K562 (cell line): ENCODE data around the gene NOTO. TPM values are rescaled to one million over a fixed set of nuclear protein-coding genes. Genes with fewer than 3 reads are reported as not detected.

Source experiments
- ATAC-seq: fragments of 200-7000 bp; cut with Tn5 transposase; 3 replicates; pipeline ENCODE4 v1.9.1; 2020; ENCODE audit warnings: moderate library complexity
- Bru-seq: library from RNA; stranded (reverse); fragments of 400-500 nt; gene quantifications from one replicate; lab custom pipeline; 2021; lab: Mats Ljungman, UMichigan
- BruChase-seq, 2 experiments: library from RNA; stranded (reverse); fragments of 400-500 nt; gene quantifications; one replicate each; lab custom pipeline; 2021; lab: Mats Ljungman, UMichigan
- BruUV-seq: library from RNA; stranded (reverse); fragments of 400-500 nt; replicated peaks from 2 replicates; lab custom pipeline; 2021; lab: Mats Ljungman, UMichigan
- CTCF ChIA-PET: fragments of 300-600 bp; formaldehyde crosslinking; extraction: SDS; loops from one replicate; lab custom pipeline; 2021; ENCODE audit warnings: low intra/inter-chr PET ratio; lab: Yijun Ruan, JAX
- POLR2A ChIA-PET: fragments of 300-600, 350-650 bp; sonication (Branson Sonifier 250); formaldehyde crosslinking; extraction: SDS; loops from one replicate; lab custom pipeline; 2021; ENCODE audit warnings: antibody characterized with exemption, inconsistent platforms; lab: Yijun Ruan, JAX
- DNase-seq, 4 experiments: peaks; one replicate each; pipeline versions ENCODE4 v3.0.0 to v3.0.0-alpha.2; 2011 to 2018; ENCODE audit warnings: low spot score in 3 of 4, mixed read lengths in 3 of 4; ENCODE audit errors: extremely low read depth in 1 of 4
- FAIRE-seq: peaks from 2 replicates; lab custom pipeline; 2011; peaks lifted over from hg19 to GRCh38; lab: Jason Lieb, UNC
- H2AFZ ChIP-seq: 2 replicates; pipeline ENCODE4 v1.6.0; 2011; ENCODE audit warnings: low read depth, low read length, control low read depth, inconsistent platforms
- H3K27ac ChIP-seq: fragments of 200-600 bp; 3 replicates; pipeline ENCODE4 v1.8.0; 2011; ENCODE audit warnings: low read depth, mild to moderate bottlenecking, control low read depth, inconsistent platforms, low read length, moderate library complexity, mixed read lengths; ENCODE audit errors: extremely low read depth
- H3K27me3 ChIP-seq, 2 experiments: fragments of 300-600 bp in 1 of 2; 2 replicates in 1 of 2; 3 replicates in 1 of 2; pipeline versions ENCODE4 v1.6.0 to v1.8.0; 2011; ENCODE audit warnings: inconsistent platforms in 2 of 2, low read length in 2 of 2, mild to moderate bottlenecking in 1 of 2, mixed read lengths in 1 of 2, moderate library complexity in 1 of 2; ENCODE audit not compliant: control insufficient read depth in 2 of 2, insufficient read depth in 2 of 2
- H3K36me3 ChIP-seq: fragments of 300-600 bp; 3 replicates; pipeline ENCODE4 v1.8.0; 2011; ENCODE audit warnings: mild to moderate bottlenecking, low read length, inconsistent platforms; ENCODE audit not compliant: control insufficient read depth, insufficient read depth
- H3K4me1 ChIP-seq, 2 experiments: fragments of 200-600 bp in 1 of 2; replicated peaks in 1 of 2; 2 replicates in 1 of 2; 3 replicates in 1 of 2; pipeline versions ENCODE4 v1.5.1 to v1.8.0; 2011; ENCODE audit warnings: inconsistent platforms in 2 of 2, low read length in 2 of 2, mild to moderate bottlenecking in 1 of 2, mixed read lengths in 1 of 2, moderate library complexity in 1 of 2; ENCODE audit not compliant: control insufficient read depth in 2 of 2, insufficient read depth in 2 of 2
- H3K4me2 ChIP-seq: 2 replicates; pipeline ENCODE4 v1.6.1; 2011; ENCODE audit warnings: low read length, control low read depth, inconsistent platforms, mixed read lengths; ENCODE audit not compliant: insufficient read depth
- H3K4me3 ChIP-seq: fragments of 200-600 bp; sonication (generic), shearing (Covaris generic); 2 replicates; pipeline ENCODE4 v1.5.1; 2016; ENCODE audit warnings: control low read depth, inconsistent platforms
- H3K79me2 ChIP-seq: fragments of 200-600 bp; 3 replicates; pipeline ENCODE4 v1.8.0; 2011; ENCODE audit warnings: low read length, inconsistent platforms; ENCODE audit not compliant: control insufficient read depth, insufficient read depth
- H3K9ac ChIP-seq, 2 experiments: 2 replicates each; pipeline versions ENCODE4 v1.6.0 to v1.6.1; 2011; ENCODE audit warnings: low read depth in 2 of 2, low read length in 2 of 2, control low read depth in 1 of 2, inconsistent platforms in 1 of 2, mild to moderate bottlenecking in 1 of 2, mixed read lengths in 1 of 2; ENCODE audit not compliant: insufficient read depth in 1 of 2
- H3K9me1 ChIP-seq: one replicate; pipeline ENCODE4 v1.6.0; 2011; ENCODE audit warnings: inconsistent platforms, mild to moderate bottlenecking, low read length, moderate library complexity; ENCODE audit not compliant: control insufficient read depth, insufficient read depth
- H3K9me3 ChIP-seq: replicated peaks from 2 replicates; pipeline ENCODE4 v1.5.1; 2011; ENCODE audit warnings: low read depth, low read length, inconsistent platforms; ENCODE audit not compliant: control insufficient read depth, insufficient read depth
- H4K20me1 ChIP-seq: replicated peaks from 2 replicates; pipeline ENCODE4 v1.6.1; 2011; ENCODE audit warnings: low read length, inconsistent platforms, mixed read lengths; ENCODE audit not compliant: control insufficient read depth, insufficient read depth
- EP400 ChIP-seq: fragments of 450-650 bp; IDR thresholded peaks from 2 replicates; pipeline ENCODE4 v1.6.1; 2017; ENCODE audit warnings: antibody characterized with exemption, mild to moderate bottlenecking, moderate library complexity
- FOXA3 ChIP-seq, 2 experiments: fragments of 450-650 bp in 1 of 2; sonication (generic) in 1 of 2; formaldehyde crosslinking; IDR thresholded peaks in 1 of 2; conservative IDR thresholded peaks in 1 of 2; 2 replicates each; pipeline versions ENCODE4 v1.4.0 to v1.8.0; 2020 to 2022; ENCODE audit warnings: mild to moderate bottlenecking in 2 of 2, missing genetic modification reagents in 1 of 2
- MTA1 ChIP-seq: fragments of 450-650 bp; IDR thresholded peaks from 2 replicates; pipeline ENCODE4 v1.6.1; 2017; ENCODE audit warnings: borderline replicate concordance
- PML ChIP-seq: IDR thresholded peaks from 2 replicates; pipeline ENCODE4 v1.6.1; 2012; ENCODE audit warnings: low read length, inconsistent platforms
- PPARD ChIP-seq: fragments of 250-450 bp; sonication (Bioruptor Pico); IDR thresholded peaks from 2 replicates; pipeline ENCODE4 v1.8.0; 2022; ENCODE audit warnings: inconsistent platforms, mild to moderate bottlenecking, moderate library complexity
- PTRF ChIP-seq: fragments of 450-650 bp; IDR thresholded peaks from 2 replicates; pipeline ENCODE4 v1.6.1; 2016; ENCODE audit warnings: mild to moderate bottlenecking, missing genetic modification characterization, missing compliant biosample characterization
- RERE ChIP-seq: sonication (generic); formaldehyde crosslinking; IDR thresholded peaks from 2 replicates; pipeline ENCODE4 v1.8.0; 2023; ENCODE audit warnings: missing genetic modification reagents, mild to moderate bottlenecking, borderline replicate concordance
- RNF2 ChIP-seq: sonication (generic); IDR thresholded peaks from 2 replicates; pipeline ENCODE4 v1.6.1; 2016
- TEAD4 ChIP-seq, 2 experiments: sonication (generic) in 1 of 2; formaldehyde crosslinking in 1 of 2; IDR thresholded peaks; 2 replicates each; pipeline versions ENCODE4 v1.6.1 to v1.8.0; 2012 to 2022; ENCODE audit warnings: borderline replicate concordance in 1 of 2, inconsistent platforms in 1 of 2, low read length in 1 of 2, mild to moderate bottlenecking in 1 of 2, missing genetic modification reagents in 1 of 2
- ZNF583 ChIP-seq: fragments of 250-450 bp; sonication (Bioruptor Pico); IDR thresholded peaks from 2 replicates; pipeline ENCODE4 v1.4.0; 2020
- ZNF584 ChIP-seq: fragments of 200-800 bp; sonication (Bioruptor generic); IDR thresholded peaks from 2 replicates; pipeline ENCODE4 v1.6.1; 2016; ENCODE audit warnings: low read depth, mild to moderate bottlenecking, missing genetic modification characterization, missing compliant biosample characterization
- WGBS: fragments of 100-300 bp; shearing (Covaris generic); methylation state at CpG from one replicate; pipeline ENCODE4 v1.1.6; 2016; ENCODE audit warnings: low coverage, mixed read lengths; ENCODE audit not compliant: insufficient coverage; ENCODE audit errors: missing lambda C conversion rate; 5-methylcytosine and 5-hydroxymethylcytosine counted together
- in situ Hi-C: fragments of 300-500 bp; cut with MboI; formaldehyde crosslinking; loops from 4 replicates; pipeline ENCODE4 v1.15.0; 2018; ENCODE audit warnings: inconsistent platforms, mixed read lengths
- intact Hi-C: fragments of 100-400 bp; cut with micrococcal nuclease; formaldehyde crosslinking; loops from 2 replicates; pipeline ENCODE4 v1.14.2; 2022
- long read RNA-seq, 3 experiments: library from polyadenylated mRNA in 2 of 3; library from RNA in 1 of 3; unstranded in 2 of 3; stranded (forward) in 1 of 3; transcript quantifications; one replicate each; pipeline ENCODE4 v2.0.0, GENCODE V29; 2019 to 2022
- polyA minus RNA-seq, 3 experiments: library from RNA; depleted of rRNA, polyadenylated mRNA; stranded (reverse); fragments of >200 nt; gene quantifications; 2 replicates each; pipeline ENCODE4 v1.2.3, GENCODE V29; 2011
- polyA plus RNA-seq, 8 experiments: library from polyadenylated mRNA; depleted of rRNA in 4 of 8; stranded (reverse) in 5 of 8; unstranded in 3 of 8; fragments of >200 nt; fragmentation: Nextera tagmentation in 2 of 8; fragmentation: Illumina TruSeq in 1 of 8; extraction: Ambion mirVana in 2 of 8; extraction: Trizol in 1 of 8; gene quantifications; 2 replicates each; pipeline versions ENCODE4 v1.2.1 to v1.2.3, GENCODE V29; 2011 to 2014; ENCODE audit warnings: inconsistent platforms in 1 of 8, missing spikeins in 1 of 8
- total RNA-seq, 7 experiments: library from RNA; depleted of rRNA in 6 of 7; stranded (reverse); fragments of >200 nt in 6 of 7; fragmentation: Illumina TruSeq in 2 of 7; extraction: Trizol in 2 of 7; gene quantifications; 2 replicates each; pipeline versions ENCODE4 v1.2.1 to v1.2.3, GENCODE V29; 2011 to 2021; ENCODE audit warnings: low replicate concordance in 1 of 7

The NOTO gene, protein sequence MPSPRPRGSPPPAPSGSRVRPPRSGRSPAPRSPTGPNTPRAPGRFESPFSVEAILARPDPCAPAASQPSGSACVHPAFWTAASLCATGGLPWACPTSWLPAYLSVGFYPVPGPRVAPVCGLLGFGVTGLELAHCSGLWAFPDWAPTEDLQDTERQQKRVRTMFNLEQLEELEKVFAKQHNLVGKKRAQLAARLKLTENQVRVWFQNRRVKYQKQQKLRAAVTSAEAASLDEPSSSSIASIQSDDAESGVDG
- total RNA-seq (2011; cell fraction: chromatin; rRNA removed; ENCODE audit: low replicate concordance): not detected in 2 replicates
- total RNA-seq (2011; cell fraction: nucleolus; rRNA removed): not detected in 2 replicates
- not detected in 2 replicates for total RNA-seq (2011; cell fraction: nucleoplasm; rRNA removed)
- not detected in 2 replicates for total RNA-seq (2014; rRNA removed)
- not detected in 2 replicates for total RNA-seq (2014; rRNA removed; fragmentation: Illumina TruSeq; extraction: Trizol)
- total RNA-seq (2015; rRNA removed; fragmentation: Illumina TruSeq; extraction: Trizol): not detected in 2 replicates
- not detected in 2 replicates for total RNA-seq (2021)
- polyA plus RNA-seq (2011; rRNA removed): not detected in 2 replicates
- polyA plus RNA-seq (2011; cell fraction: cytosol; rRNA removed): not detected in 2 replicates
- not detected in 2 replicates for polyA plus RNA-seq (2011; cell fraction: nucleus; rRNA removed)
- polyA plus RNA-seq (2012): not detected in 2 replicates
- polyA plus RNA-seq (2014; fragmentation: Illumina TruSeq; extraction: Trizol): not detected in 2 replicates
- polyA plus RNA-seq (2014; fragmentation: Nextera tagmentation; extraction: Ambion mirVana): not detected
- polyA plus RNA-seq (2014; rRNA removed): not detected in 2 replicates
- polyA minus RNA-seq (2011; rRNA and poly(A)+ RNA removed): not detected in 2 replicates
- not detected in 2 replicates for polyA minus RNA-seq (2011; cell fraction: cytosol; rRNA and poly(A)+ RNA removed)
- polyA minus RNA-seq (2011; cell fraction: nucleus; rRNA and poly(A)+ RNA removed): not detected in 2 replicates
- not detected for Bru-seq, nascent RNA
- BruChase-seq, experiment 1, labeled RNA remaining after a 2-hour chase: percentile 8 among the genes with signal in this experiment
- BruChase-seq, experiment 2, labeled RNA remaining after a 6-hour chase: not detected
- long read RNA-seq, experiment 1: 0 reads
- long read RNA-seq, experiment 2: 0 reads
- long read RNA-seq, experiment 3: 0 reads

GRCh38 chr2:73202156-73203054, at the start of gene NOTO:
NOTO (plus strand) TSS chr2:73202574; CDS start chr2:73202667, 93 bp downstream.
- no peaks in the 10 kb centered on the region; the same call in 1 of the 2 replicates for H3K9me3 ChIP-seq
- H3K27me3 ChIP-seq: peaks cover 11 to 40% of the 10 kb centered on the region in 2 experiments; a peak in 3 of 5 replicates
- H3K4me2 ChIP-seq: no peak within 1 kb of the TSS
- no peaks in the 10 kb centered on the region for H3K79me2 ChIP-seq
- no peaks in the 10 kb centered on the region for H4K20me1 ChIP-seq
- H3K9ac ChIP-seq: no peak within 1 kb of the TSS
- H3K4me1 ChIP-seq: peaks cover 0 to 14% of the 10 kb centered on the region in 2 experiments; a peak in 2 of 5 replicates
- DNase-seq: no peak
- POLR2A ChIA-PET: interaction anchor here (1.0 kb wide), 1 partner anchor 10 kb away, joined by 3 read pairs; no protein-coding TSS in a partner anchor
- H3K27ac ChIP-seq: no peak within 1 kb of the TSS
- no peak within 1 kb of the TSS for H2AFZ ChIP-seq
- intact Hi-C loops (no loop called here), in situ Hi-C loops (no loop called here)
- no peak within 1 kb of the TSS for H3K4me3 ChIP-seq
- 43% methylated on average over 50 of the region's 87 CpGs for WGBS
- H3K9me1 ChIP-seq: no peaks in the 10 kb centered on the region
- no TSS peak for BruUV-seq
- no peak for FAIRE-seq
- CTCF ChIA-PET: no interaction called here
- ATAC-seq: no peak
- no peaks in the 10 kb centered on the region for H3K36me3 ChIP-seq
- TF ChIP-seq MTA1: no peak
- TF ChIP-seq PPARD: no peak
- TF ChIP-seq RNF2: no peak
- TF ChIP-seq PTRF (tag): no peak
- TF ChIP-seq ZNF584 (CRISPR knock-in tag): no peak
- TF ChIP-seq RERE (CRISPR knock-in tag): no peak
- TF ChIP-seq ZNF583 (CRISPR knock-in tag): no peak
- TF ChIP-seq FOXA3 (CRISPR knock-in tag; conservative IDR thresholded peaks at IDR 0.05 in 1 of 2, IDR thresholded peaks at IDR 0.05 in 1 of 2): no peak
- TF ChIP-seq TEAD4 (IDR thresholded peaks at IDR 0.05; ENCODE audit: low read length): no peak
- TF ChIP-seq TEAD4 (CRISPR knock-in tag; IDR thresholded peaks at IDR 0.05; ENCODE audit: borderline replicate concordance): no peak
- no peak for TF ChIP-seq EP400
- TF ChIP-seq PML: no peak
